HL-60 (cell line): ENCODE data around the gene LINC00305.

ENCODE experiments used
- DNase-seq, 2 experiments: peaks; one replicate each; pipeline ENCODE4 v3.0.0-alpha.2; 2010 to 2020; ENCODE audit warnings: low read depth in 1 of 2, low spot score in 1 of 2
- H3K27ac ChIP-seq: fragments of 250-450 bp; sonication (Bioruptor Pico); replicated peaks from 2 replicates; pipeline ENCODE4 v1.5.1; 2020; ENCODE audit warnings: mild to moderate bottlenecking, moderate library complexity
- H3K27me3 ChIP-seq: fragments of 250-450 bp; sonication (Bioruptor Pico); 2 replicates; pipeline ENCODE4 v1.5.1; 2021; ENCODE audit warnings: mild to moderate bottlenecking, moderate library complexity; ENCODE audit not compliant: insufficient read depth, poor library complexity, severe bottlenecking
- H3K4me3 ChIP-seq: replicated peaks from 2 replicates; pipeline ENCODE4 v1.5.1; 2011; ENCODE audit warnings: mild to moderate bottlenecking, control low read depth, low read length; ENCODE audit not compliant: insufficient read depth
- GABPA ChIP-seq: IDR thresholded peaks from 2 replicates; pipeline ENCODE4 v1.6.1; 2012; ENCODE audit warnings: low read depth
- POLR2AphosphoS5 ChIP-seq: IDR thresholded peaks from 2 replicates; pipeline ENCODE4 v1.6.1; 2012; ENCODE audit warnings: low read depth
- REST ChIP-seq: IDR thresholded peaks from 2 replicates; pipeline ENCODE4 v1.6.1; 2012; ENCODE audit warnings: low read depth; ENCODE audit not compliant: insufficient replicate concordance
- SPI1 ChIP-seq: IDR thresholded peaks from 2 replicates; pipeline ENCODE4 v1.6.1; 2012; ENCODE audit warnings: low read depth, mild to moderate bottlenecking, borderline replicate concordance
- TF ChIP-seq, protein P1 (sequence below): IDR thresholded peaks from one replicate; pipeline ENCODE4 v1.5.1; 2011; ENCODE audit warnings: low read length, control low read depth, inconsistent platforms; ENCODE audit not compliant: insufficient read depth

The LINC00305 gene

DNA sequence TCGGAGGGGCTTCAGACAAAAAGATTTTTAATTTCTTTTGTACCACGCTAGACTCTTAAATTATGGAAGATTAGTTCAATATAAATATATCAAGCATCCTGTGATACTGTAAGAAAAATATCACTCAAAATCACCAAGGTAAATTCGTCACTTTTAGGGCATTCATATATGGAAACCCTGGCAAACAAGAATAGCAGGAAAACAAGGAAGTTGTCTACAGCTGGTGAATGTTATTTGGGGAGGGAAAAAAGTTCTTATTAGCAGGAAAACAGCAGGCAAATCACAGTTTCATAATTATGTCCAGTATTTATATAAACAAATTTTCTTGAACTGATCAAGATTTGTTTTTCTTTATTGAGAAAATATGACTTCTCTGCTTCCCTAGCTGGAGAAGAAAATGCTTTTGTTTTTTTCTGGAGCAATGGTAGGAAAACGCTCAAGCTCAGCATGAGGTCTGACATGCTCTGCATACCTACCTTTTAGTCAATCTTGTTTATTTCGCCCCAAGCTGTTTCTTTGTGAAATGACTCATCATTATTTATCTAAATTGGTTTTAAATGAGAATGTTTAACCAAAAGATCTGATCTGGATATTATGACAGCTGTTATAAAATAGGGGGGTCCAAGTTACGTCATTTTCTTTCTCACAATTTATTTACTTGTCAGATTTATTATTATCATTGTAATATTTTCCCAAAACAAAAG, 14.7 kb downstream of the LINC00305 start:
- no peak for TF ChIP-seq POLR2AphosphoS5
- TF ChIP-seq REST = no peak
- TF ChIP-seq GABPA = no peak
- TF ChIP-seq SPI1 = no peak
- TF ChIP-seq, protein P1, sequence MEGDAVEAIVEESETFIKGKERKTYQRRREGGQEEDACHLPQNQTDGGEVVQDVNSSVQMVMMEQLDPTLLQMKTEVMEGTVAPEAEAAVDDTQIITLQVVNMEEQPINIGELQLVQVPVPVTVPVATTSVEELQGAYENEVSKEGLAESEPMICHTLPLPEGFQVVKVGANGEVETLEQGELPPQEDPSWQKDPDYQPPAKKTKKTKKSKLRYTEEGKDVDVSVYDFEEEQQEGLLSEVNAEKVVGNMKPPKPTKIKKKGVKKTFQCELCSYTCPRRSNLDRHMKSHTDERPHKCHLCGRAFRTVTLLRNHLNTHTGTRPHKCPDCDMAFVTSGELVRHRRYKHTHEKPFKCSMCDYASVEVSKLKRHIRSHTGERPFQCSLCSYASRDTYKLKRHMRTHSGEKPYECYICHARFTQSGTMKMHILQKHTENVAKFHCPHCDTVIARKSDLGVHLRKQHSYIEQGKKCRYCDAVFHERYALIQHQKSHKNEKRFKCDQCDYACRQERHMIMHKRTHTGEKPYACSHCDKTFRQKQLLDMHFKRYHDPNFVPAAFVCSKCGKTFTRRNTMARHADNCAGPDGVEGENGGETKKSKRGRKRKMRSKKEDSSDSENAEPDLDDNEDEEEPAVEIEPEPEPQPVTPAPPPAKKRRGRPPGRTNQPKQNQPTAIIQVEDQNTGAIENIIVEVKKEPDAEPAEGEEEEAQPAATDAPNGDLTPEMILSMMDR = no peak
- Histone ChIP-seq H3K27me3 (peaks cover 3% of the 10 kb centered on the region), H3K4me3 (no peak overlapping the region), H3K27ac (no peak overlapping the region)
- no peak for DNase-seq

DNA sequence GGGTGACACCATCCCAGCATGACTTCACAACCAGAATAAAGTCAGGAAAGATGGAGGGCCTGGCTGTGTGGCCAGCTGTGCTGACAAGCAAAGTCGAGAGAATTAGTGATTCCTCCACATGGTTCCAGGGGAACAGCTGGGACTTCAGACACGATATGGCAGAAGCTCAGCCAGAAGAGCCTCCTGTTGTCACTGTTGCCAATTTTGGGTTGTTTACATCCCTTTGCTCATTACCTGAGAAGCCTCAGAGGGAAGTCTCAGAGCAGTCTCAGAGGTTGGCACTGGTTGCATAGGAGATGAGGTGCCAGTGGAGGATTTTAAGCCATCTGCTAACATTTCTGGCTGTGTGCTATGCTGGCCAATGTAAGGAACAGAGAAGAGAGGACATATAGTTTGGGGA, 16.0 kb downstream of the LINC00305 start:
- TF ChIP-seq, protein P1 = no peak
- TF ChIP-seq POLR2AphosphoS5 (no peak), SPI1 (no peak), REST (no peak)
- H3K27me3 ChIP-seq = peaks cover 2% of the 10 kb centered on the region
- H3K4me3 ChIP-seq = no peak overlapping the region
- no peak for DNase-seq
- no peak overlapping the region for H3K27ac ChIP-seq

GRCh38 chr18:64131314-64131713, 17.6 kb downstream of the LINC00305 start:
- TF ChIP-seq GABPA = no peak
- TF ChIP-seq POLR2AphosphoS5 = no peak
- Histone ChIP-seq H3K27me3 (no peaks in the 10 kb centered on the region), H3K4me3 (no peak overlapping the region), H3K27ac (no peak overlapping the region)
- no peak for DNase-seq

- no peak overlapping the region for H3K4me3 ChIP-seq
- no peak overlapping the region for H3K27ac ChIP-seq
- no peak for TF ChIP-seq POLR2AphosphoS5
- no peak for TF ChIP-seq REST
- TF ChIP-seq SPI1 = no peak
- TF ChIP-seq GABPA = no peak
- TF ChIP-seq, protein P1 = no peak
- no peak for DNase-seq
- no peaks in the 10 kb centered on the region for H3K27me3 ChIP-seq
Observed at GRCh38 chr18:64127172-64127571, 21.7 kb downstream of the LINC00305 start.
